ENCODE measurements around the gene PCSK7.
"Not testable (repeated sequence)": the region's sequence is repeated elsewhere in the genome, so short reads cannot be mapped to it uniquely, and the experiment has no call there.

PCSK7 gene

GRCh38 chr11:117269856-117270255, 38.0 kb upstream of the PCSK7 start:
- in situ Hi-C loops (cut with HindIII; ENCODE audit: low sequenced_read_pairs), result no loop called here
- DNase-seq (ENCODE audit: low read depth), result no peak
- TF ChIP-seq, protein P1, sequence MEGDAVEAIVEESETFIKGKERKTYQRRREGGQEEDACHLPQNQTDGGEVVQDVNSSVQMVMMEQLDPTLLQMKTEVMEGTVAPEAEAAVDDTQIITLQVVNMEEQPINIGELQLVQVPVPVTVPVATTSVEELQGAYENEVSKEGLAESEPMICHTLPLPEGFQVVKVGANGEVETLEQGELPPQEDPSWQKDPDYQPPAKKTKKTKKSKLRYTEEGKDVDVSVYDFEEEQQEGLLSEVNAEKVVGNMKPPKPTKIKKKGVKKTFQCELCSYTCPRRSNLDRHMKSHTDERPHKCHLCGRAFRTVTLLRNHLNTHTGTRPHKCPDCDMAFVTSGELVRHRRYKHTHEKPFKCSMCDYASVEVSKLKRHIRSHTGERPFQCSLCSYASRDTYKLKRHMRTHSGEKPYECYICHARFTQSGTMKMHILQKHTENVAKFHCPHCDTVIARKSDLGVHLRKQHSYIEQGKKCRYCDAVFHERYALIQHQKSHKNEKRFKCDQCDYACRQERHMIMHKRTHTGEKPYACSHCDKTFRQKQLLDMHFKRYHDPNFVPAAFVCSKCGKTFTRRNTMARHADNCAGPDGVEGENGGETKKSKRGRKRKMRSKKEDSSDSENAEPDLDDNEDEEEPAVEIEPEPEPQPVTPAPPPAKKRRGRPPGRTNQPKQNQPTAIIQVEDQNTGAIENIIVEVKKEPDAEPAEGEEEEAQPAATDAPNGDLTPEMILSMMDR (IDR thresholded peaks at IDR 0.05; ENCODE audit: low read depth, low read length, missing control alignments), result no peak
- H3K4me3 ChIP-seq (ENCODE audit: low read depth, low read length), result no peak overlapping the region

DNA sequence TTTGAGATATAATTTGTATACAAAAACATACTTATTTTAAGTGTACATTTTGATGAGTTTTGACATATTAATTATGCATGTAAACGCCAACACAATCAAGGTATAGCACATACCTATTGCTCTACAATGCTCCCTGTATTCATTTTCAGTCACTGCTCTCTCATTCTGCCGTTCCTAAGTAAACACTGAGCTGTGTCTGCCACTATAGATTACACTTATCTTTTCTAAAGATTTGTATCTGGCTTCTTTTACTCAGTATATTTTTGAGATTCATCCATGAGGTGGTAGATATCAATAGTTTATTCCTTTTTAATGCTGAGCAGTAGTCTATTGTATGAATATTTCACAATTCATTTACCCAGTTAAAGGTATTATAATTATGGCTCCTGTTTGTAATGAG, 33.9 kb upstream of the PCSK7 start:
- no peak for DNase-seq (ENCODE audit: low read depth)
- in situ Hi-C loops (cut with HindIII; ENCODE audit: low sequenced_read_pairs), result no loop called here
- TF ChIP-seq, protein P1 (IDR thresholded peaks at IDR 0.05; ENCODE audit: low read depth, low read length, missing control alignments), result no peak
- H3K4me3 ChIP-seq (ENCODE audit: low read depth, low read length), result no peak overlapping the region

DNA sequence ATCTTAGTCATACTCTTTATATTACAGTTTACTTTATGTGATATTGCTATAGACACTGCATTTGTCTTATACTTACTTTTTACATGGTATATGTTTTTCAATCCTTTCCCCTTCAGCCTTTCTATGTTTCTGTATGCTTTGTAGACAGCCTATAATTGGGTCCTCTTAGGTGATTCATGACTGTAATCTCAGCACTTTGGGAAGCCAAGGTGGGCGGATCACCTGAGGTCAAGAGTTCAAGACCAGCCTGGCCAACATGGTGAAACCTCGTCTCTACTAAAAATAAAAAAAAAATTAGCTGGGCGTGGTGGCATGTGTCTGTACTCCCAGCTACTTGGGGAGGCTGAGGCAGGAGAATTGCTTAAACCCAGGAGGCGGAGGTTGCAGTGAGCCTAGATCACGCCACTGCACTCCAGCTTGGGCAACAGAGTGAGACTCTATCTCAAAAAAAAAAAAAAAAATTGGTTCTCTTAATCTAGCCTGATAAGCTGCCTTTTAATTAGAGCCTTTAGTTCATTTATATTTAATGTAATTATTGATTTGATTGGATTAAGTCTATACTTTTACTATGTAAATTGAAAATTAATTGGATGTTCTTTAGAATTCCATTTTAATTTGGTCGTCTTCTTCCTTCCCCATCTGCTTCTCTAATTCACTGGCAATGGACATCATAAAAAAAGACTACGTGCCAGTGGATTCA, 32.9 kb upstream of the PCSK7 start:
- H3K4me3 ChIP-seq (ENCODE audit: low read depth, low read length); in situ Hi-C loops (cut with HindIII; ENCODE audit: low sequenced_read_pairs); DNase-seq (ENCODE audit: low read depth): not testable (repeated sequence)

- no peak overlapping the region for H3K4me3 ChIP-seq (ENCODE audit: low read depth, low read length)
- no peak for DNase-seq (ENCODE audit: low read depth)
- TF ChIP-seq, protein P1 (IDR thresholded peaks at IDR 0.05; ENCODE audit: low read depth, low read length, missing control alignments), result no peak
- in situ Hi-C loops (cut with HindIII; ENCODE audit: low sequenced_read_pairs), result no loop called here
Measured at GRCh38 chr11:117259417-117259816, 27.5 kb upstream of the PCSK7 start.

- in situ Hi-C loops (cut with HindIII; ENCODE audit: low sequenced_read_pairs), result no loop called here
- TF ChIP-seq, protein P1 (IDR thresholded peaks at IDR 0.05; ENCODE audit: low read depth, low read length, missing control alignments), result no peak
- no peak for DNase-seq (ENCODE audit: low read depth)
- H3K4me3 ChIP-seq (ENCODE audit: low read depth, low read length), result no peak overlapping the region
Measured at GRCh38 chr11:117258576-117258975, 26.7 kb upstream of the PCSK7 start.

- TF ChIP-seq, protein P1 (IDR thresholded peaks at IDR 0.05; ENCODE audit: low read depth, low read length, missing control alignments), result no peak
- DNase-seq (ENCODE audit: low read depth), result no peak
- in situ Hi-C loops (cut with HindIII; ENCODE audit: low sequenced_read_pairs), result no loop called here
- no peak overlapping the region for H3K4me3 ChIP-seq (ENCODE audit: low read depth, low read length)
Measured at GRCh38 chr11:117256573-117256972, 24.7 kb upstream of the PCSK7 start.

DNA sequence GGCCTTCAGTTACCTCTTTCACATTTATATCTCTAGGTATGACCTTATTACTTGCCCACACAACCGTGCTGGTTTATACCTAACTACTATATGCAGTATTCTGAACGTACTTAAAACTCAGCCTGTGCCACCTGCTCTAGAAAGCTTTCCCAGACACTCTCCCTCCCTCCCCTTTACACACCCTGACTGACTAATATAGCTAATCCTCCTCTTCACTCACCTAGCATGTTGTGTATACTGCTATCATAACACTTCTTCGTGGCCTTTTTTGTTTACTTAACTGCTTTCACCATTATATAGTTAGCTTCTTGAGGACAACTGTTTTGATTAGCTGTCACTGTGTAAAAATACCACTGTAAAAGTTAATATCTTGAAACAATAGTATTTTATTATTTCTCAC, 24.1 kb upstream of the PCSK7 start:
- in situ Hi-C loops (cut with HindIII; ENCODE audit: low sequenced_read_pairs), result no loop called here
- H3K4me3 ChIP-seq (ENCODE audit: low read depth, low read length), result no peak overlapping the region
- TF ChIP-seq, protein P1 (IDR thresholded peaks at IDR 0.05; ENCODE audit: low read depth, low read length, missing control alignments), result no peak
- DNase-seq (ENCODE audit: low read depth), result no peak
